ENCODE measurements around the gene RAD51B.

The RAD51B gene

GRCh38 chr14:68471964-68472508 lies 652.5 kb downstream of the RAD51B start:
- no peak for DNase-seq (ENCODE audit: low read depth in 1 of 2, low spot score in 1 of 2)

GRCh38 chr14:68473069-68473468 lies 653.5 kb downstream of the RAD51B start:
- DNase-seq (ENCODE audit: low read depth in 1 of 2, low spot score in 1 of 2), result no peak

GRCh38 chr14:68473794-68474193 lies 654.2 kb downstream of the RAD51B start:
- DNase-seq (ENCODE audit: low read depth in 1 of 2, low spot score in 1 of 2), result no peak

GRCh38 chr14:68474741-68475140 lies 655.2 kb downstream of the RAD51B start:
- no peak for DNase-seq (ENCODE audit: low read depth in 1 of 2, low spot score in 1 of 2)

GRCh38 chr14:68475802-68476201 lies 656.2 kb downstream of the RAD51B start:
- no peak for DNase-seq (ENCODE audit: low read depth in 1 of 2, low spot score in 1 of 2)

- no peak for DNase-seq (ENCODE audit: low read depth in 1 of 2, low spot score in 1 of 2)
Observed at GRCh38 chr14:68476212-68477109, 656.9 kb downstream of the RAD51B start.

- no peak for DNase-seq (ENCODE audit: low read depth in 1 of 2, low spot score in 1 of 2)
Observed at GRCh38 chr14:68477110-68477455, 657.5 kb downstream of the RAD51B start.

GRCh38 chr14:68477461-68478085 lies 658.0 kb downstream of the RAD51B start:
- DNase-seq (ENCODE audit: low read depth in 1 of 2, low spot score in 1 of 2), result no peak

GRCh38 chr14:68479247-68479646 lies 659.7 kb downstream of the RAD51B start:
- DNase-seq (ENCODE audit: low read depth in 1 of 2, low spot score in 1 of 2), result no peak

- no peak for DNase-seq (ENCODE audit: low read depth in 1 of 2, low spot score in 1 of 2)
Observed at GRCh38 chr14:68482018-68482417, 662.4 kb downstream of the RAD51B start.

- DNase-seq (ENCODE audit: low read depth in 1 of 2, low spot score in 1 of 2), result no peak
Observed at GRCh38 chr14:68482772-68483395, 663.3 kb downstream of the RAD51B start.

- no peak for DNase-seq (ENCODE audit: low read depth in 1 of 2, low spot score in 1 of 2)
Observed at GRCh38 chr14:68486033-68486732, 666.6 kb downstream of the RAD51B start.

GRCh38 chr14:68486809-68487208 lies 667.2 kb downstream of the RAD51B start:
- DNase-seq (ENCODE audit: low read depth in 1 of 2, low spot score in 1 of 2), result no peak

GRCh38 chr14:68487805-68488590 lies 668.4 kb downstream of the RAD51B start:
- DNase-seq (ENCODE audit: low read depth in 1 of 2, low spot score in 1 of 2), result no peak

- DNase-seq (ENCODE audit: low read depth in 1 of 2, low spot score in 1 of 2), result no peak
Observed at GRCh38 chr14:68491793-68492192, 672.2 kb downstream of the RAD51B start.

- DNase-seq (ENCODE audit: low read depth in 1 of 2, low spot score in 1 of 2), result no peak
Observed at GRCh38 chr14:68492381-68493151, 673.0 kb downstream of the RAD51B start.

- no peak for DNase-seq (ENCODE audit: low read depth in 1 of 2, low spot score in 1 of 2)
Observed at GRCh38 chr14:68493152-68493911, 673.8 kb downstream of the RAD51B start.

GRCh38 chr14:68495101-68496039 lies 675.8 kb downstream of the RAD51B start:
- no peak for DNase-seq (ENCODE audit: low read depth in 1 of 2, low spot score in 1 of 2)
